NCI-H748 treated with DMSO at 0.1 percent for 48 hours (cell line): ENCODE data around the gene NUMA1.

Experiments
- DNase-seq: peaks from one replicate; lab custom pipeline; 2025; lab: John Stamatoyannopoulos, UW

NUMA1 gene

GRCh38 chr11:72061739-72062396 lies 18.5 kb downstream of the NUMA1 start:
- no peak for DNase-seq

GRCh38 chr11:72058416-72059034 lies 21.8 kb downstream of the NUMA1 start:
- DNase-seq, result no peak

DNA sequence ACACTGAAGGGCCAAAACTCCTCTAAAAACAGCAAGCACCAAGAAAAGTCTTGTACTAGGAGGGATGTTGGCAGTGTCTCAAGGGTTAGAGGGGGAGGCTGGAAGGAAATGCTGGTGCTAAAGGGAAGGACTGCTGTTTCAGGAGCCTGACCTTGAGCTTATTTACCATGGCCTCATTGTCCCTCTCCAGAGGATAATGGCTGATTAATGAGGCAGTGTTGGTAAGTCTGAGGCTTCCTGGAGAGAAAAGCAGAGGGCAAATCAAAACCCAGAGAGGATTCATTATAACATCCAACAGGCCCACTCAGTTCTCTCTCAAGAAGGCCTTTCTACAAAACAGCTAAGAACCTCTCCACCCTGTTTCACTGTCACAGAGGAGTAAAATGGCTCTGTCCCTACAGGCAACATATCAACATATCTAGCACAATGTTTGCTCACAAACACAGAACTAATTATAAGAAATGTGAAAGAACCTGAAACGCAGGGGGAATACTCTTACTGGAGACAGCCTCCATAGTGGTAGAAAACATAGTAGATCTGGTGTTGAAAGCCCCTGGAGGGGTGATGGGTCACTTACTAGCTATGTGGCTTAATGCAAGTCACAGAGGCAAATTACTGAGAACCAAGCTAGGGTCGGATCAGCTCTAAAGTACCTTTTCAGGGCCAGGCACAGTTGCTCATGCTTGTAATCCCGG lies 31.4 kb downstream of the NUMA1 start:
- no peak for DNase-seq

- no peak for DNase-seq
Measured at GRCh38 chr11:72045849-72046248, 34.5 kb downstream of the NUMA1 start.

- DNase-seq, result no peak
Measured at GRCh38 chr11:72042064-72042745, 38.1 kb downstream of the NUMA1 start.

DNA sequence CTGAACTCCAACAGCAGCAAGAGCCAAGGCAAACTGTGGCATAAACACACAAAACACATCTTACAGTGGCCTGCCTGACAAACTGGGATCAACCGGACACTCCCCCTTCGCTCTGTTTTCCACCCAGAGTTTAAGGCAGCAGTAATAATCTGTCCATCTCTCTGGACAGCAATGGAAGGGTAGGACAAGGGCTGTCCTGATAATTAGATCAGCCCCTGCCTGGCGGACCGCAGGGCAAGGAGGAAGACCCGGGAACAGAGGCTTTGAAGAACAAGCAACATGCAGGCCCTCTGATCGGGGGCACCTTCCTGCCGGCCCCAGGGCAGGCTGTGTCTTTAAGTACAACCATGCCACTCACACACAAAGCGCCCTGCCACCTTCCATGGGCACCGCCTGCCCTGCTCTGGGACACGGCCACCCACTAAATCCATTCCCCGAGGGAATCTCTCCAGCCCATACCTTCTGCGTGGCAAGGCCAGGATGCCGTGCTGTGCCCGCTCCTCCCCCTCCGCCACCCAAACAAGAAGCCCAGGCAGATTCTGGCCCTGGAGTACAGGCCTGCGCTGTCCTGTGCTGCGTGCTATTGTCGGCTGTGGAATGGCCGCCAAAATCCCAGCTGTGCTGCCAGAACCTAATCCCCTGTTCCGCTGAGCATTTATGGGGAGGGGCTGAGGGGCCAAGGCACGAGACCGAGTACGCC lies 38.8 kb downstream of the NUMA1 start:
- DNase-seq, result peak; percentile 47

DNA sequence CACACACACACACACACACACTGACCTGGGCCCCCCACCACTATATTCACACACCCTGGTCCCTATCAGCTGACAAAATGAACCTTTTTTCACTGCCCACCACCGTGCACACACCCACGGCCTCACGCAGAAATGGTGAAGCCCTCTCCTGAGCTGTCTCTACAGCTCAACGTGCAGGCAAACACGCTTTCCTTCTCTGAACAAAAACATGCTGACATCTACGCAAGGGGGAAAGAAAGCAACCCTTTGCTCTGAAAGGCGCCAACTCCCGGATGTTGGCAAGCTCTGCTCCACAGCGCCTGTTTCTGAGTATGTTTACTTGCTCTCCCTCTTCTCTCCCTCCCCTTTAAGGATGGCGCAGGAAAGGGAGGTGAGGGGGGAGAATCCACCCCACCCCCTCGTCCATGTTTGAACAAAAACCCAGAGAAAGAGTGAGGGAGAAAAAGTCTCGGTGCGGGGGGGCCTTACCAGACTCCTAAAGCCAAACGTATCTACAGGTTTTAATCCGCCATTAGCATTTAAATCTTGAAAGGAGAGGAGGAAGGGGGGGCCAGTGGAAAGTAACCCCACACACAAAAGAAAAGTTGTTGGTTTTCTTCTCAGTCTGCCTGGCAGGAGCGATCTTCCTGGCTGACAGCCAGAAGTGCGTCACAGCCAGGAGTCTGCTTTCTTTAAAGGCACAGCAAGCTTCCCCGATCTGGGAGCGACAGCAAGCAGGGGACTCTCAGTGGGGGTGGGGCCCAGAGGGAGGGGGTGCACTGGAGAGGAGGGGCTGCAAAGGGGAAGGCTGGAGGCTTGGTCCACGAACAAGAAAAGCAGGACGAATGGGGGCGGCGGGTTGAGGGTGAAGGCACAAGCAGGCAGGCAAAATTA lies 39.6 kb downstream of the NUMA1 start:
- DNase-seq, result peak; percentile 82

DNA sequence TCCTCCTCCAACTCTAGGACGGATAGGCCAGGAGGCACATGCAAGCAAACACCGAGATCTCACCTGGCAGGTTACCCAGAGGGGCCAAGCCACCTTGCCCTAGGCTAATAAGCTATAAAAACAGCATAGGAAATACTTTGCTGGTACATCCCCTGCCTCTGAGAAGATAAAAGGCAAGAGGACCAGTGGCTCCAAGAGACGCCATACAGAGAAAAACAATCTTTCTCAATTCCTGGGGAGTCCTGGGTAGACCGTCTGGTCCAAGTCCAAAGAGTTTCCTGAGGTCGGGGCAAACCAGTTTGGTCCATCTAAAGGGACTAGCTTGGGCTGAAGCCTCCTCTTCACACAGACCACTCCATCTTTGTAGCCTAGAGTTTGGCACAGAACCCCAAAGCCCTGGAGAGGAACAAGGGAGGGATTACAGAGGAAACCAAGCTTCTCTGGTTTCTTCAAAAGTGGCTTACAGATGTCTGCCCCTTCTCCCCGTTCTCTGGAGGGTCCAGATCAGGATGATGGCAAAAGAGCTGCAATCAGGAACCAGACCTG lies 40.4 kb downstream of the NUMA1 start:
- DNase-seq, result no peak

DNA sequence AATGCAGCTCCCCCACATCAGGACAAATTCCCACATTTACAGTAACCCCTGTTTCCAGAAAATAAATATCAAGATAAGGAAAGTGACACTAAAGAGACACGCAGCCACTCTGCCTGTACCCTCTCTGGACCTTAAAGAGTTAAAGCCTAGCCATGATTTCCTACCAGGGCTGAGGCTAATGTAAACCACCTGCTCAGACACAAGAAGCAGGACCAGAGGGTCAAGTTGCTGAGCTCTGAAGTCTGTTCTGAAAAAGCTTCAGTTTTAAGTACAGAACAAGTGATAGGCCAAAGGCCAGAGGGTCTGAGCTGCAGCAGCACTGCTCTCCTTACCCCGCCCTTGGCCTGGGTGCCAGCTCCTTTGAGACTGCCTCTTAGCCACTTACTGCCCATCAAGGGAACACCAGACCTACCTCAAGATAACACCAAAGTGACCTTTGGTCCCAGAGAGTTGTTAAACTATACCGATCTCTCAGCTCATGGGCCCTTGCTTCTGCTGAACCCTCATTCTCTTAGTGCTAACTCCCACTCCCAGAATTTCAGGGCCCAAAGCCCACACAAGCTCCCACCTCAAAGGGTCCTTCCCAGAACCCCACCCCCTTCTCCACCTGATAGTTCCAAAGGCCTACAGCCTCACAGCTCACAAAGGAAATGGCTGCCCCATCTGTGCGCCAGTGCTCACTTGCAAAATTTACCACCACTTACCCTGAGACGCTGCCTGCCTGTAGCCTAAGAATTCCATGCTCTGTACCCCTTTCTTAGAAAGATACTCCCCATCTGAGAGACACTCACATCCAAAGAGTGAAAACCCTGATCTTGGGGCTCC lies 41.1 kb downstream of the NUMA1 start:
- DNase-seq, result no peak

DNA sequence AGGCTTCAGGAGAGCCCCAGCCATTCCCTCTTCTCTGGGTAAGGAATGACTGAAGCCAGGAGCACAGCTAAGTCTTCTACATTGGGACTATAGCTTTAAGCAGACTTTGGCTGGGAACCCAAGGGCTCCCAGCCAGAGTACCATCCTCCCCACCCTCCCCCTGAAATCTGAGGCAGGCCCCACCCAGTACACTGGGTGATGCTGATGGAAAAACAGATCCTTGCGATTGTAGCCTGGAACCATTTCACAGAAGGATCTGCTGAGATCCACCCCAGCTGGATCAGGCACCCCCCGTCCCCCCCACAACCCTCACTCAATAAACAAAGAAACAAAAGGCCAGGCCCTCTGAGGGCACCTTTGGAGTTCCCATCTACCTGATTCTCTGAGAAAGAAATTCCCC lies 41.9 kb downstream of the NUMA1 start:
- no peak for DNase-seq

DNA sequence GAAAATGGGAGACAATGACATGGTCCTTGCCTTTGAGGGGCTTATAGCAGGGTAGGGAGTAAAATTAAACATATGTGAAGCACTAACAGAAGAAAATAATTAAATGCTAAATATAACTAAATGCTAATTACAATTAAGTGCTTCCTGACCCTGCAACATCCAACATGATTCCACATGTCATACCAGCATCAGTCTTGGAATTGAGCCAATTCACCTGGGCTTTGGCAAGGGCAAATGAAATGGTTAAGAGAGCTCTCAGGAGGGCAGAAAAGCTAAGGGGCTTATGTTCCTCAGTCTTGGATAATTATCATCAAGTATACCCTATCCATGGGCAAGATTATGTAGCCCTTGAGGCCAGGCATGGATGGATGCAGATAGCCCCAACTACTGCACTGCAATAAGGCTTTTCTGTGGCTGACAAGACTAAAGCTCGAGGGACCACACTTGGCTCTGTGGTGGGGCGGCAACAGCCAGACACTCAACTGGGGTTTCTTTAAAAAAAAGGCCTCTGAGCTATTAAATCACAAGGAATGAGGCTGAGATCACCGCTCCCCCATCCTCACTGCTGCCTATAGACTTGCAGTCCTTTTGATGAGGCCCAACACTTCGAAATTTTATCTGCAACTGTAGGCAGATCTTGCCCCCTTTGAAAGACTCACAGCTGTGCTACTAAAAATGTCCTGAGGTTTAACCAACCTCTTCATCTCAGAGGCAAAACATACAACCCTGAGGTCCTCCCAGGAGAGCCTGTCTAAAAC lies 42.6 kb downstream of the NUMA1 start:
- DNase-seq, result no peak

GRCh38 chr11:72036687-72037086 lies 43.7 kb downstream of the NUMA1 start:
- DNase-seq, result no peak

DNA sequence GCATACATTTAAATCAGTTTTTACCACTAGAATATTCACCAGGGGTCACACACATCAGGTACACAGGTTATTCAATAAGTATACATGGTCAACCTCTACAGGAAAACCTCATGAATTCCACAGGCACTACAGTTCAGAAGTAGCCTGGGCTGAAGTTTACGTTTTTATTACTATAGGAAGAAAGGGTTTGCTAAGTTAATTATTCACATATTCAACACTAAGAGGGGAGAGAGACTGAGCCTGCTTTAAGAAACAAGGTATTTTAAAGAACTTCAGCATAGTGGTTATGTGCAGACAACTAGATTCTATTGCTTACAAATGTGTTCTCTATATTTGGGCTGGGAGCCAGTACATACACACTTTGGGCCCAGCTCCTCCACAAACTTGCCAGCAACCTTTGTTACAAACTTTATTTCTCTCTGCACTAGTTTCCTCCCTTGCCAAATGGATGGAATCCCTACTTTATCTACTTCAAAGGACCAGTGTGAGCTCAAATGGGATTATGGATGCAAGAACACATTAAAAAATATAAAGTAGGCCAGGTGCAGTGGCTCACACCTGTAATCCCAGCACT lies 49.8 kb downstream of the NUMA1 start:
- no peak for DNase-seq

DNA sequence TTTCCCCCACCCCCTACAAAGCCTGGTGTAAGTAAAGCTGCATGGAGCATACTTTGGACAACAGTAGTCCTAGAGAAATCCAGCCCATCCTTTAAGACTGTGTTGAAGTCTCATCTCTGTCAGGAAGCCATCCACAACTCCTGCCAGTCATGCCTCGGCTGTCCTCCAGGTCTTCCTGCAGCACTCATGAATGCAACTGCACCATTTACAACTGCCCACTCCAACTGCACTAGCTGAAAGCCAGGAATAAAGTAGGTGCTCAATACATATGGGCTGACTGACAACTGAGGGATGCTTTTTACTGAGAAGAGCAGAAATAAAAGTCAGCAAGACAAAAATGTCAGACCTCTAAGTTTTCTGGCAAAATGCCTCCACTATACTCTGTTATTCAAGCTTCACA lies 54.3 kb downstream of the NUMA1 start:
- DNase-seq, result no peak

DNA sequence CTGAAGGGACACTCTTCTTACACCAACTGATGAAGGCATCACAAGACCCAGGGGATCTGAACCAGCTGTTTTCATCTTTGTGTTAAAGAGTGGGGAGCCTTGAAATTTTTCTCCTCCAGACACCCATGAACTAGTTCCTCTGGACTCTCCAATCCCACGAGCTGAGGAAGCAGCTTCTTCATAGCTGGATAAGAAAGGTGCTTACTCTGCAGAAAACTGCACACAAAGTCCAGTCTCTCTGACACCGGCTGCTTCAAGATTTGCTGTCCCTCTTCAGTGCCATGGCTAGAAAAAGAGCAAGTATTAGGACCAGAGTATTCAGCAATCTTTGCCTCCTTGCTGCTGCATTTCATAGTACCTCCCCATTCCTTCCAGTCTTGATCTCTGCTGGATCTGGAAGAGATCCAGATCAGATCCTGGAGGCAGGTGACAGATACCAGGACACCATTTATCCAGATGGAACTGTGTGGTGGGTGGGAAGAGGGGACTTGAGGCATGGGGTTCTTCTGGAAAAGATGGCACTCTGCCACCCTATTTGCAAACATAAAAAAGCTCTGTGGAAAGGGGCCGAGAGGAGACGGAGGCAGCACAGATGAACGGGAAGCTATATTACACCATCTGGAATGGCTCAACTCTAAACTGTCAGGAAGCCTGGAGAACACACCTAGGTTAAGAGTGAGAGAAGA lies 56.1 kb downstream of the NUMA1 start:
- no peak for DNase-seq

DNA sequence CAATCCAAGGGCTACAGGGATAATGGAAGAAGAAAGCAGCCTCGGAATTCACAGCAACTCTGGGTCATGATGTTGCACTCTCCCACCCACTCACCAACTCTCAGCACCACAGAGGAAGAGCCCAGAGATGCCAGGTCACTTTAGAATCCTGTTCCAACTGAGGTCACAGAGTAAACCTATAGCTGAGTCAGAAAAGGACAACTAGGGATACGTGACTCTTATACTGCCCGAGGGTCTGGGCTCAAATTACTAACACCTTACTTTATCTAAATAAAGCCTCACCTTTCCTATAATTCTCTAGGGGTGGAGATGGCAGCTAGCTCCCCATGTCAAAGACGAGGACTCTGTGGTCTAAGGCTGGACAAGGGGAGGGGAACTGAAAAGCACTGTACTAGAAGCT lies 57.0 kb downstream of the NUMA1 start:
- DNase-seq, result no peak

DNA sequence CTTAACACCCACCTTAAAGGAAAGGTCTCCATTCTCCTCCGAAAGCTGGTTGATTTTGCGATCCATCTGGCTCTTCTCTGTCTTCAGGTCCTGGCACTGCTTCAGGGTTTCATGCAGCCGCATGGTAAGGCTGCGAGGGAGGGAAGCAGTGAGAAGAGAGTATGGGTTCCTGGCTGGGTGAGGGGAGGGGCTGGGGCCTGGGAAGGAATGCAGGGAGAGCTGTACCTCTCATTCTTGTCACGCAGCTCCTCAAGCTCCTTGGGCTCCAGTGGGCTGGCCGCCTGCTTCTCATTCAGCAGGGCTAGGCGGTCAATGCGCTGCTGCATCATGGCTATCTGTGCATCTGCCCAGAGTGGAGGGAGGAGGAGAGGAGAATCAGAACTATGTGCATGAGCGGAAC lies 62.2 kb downstream of the NUMA1 start:
- DNase-seq, result no peak

DNA sequence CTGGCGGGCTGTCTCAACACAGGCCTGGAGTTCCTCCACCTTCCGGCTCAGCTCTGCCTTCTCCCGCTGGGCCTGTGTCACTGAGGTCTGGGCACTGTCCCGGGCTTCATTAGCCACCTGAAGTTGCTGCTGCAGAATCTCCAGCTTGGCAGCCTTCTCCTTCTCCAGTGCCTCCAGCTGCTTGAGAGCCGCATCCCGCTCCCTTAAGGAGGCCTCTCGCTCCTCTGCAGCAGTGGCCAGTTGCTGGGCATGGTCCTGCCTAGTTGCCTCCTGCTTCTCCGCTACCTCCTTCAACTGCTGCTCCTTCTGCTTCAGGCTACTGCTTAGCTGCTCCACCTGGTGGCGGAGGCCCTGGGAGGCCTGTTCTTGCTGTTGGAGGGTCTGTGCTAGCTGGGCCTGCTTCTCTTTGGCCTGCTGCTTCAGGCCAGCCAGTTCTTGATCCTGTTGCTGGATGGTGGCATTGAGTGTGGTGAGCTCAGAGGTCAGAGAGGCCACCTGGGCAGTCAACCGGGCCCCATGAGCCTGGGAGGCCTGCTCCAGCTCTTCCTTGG lies 64.8 kb downstream of the NUMA1 start:
- no peak for DNase-seq
